Ascending aorta (tissue), 2 donors: ENCODE measurements around the gene SLC5A11. TPM values are rescaled to one million over a fixed set of nuclear protein-coding genes. Genes with fewer than 3 reads are reported as not detected.

Experiments
- DNase-seq, 2 donors: peaks; one replicate each; pipeline ENCODE4 v3.0.0-alpha.2; 2019; ENCODE audit warnings: low spot score in 2 of 2
- H3K27ac ChIP-seq, 2 donors: fragments of 200-600 bp; sonication (generic); one replicate each; pipeline ENCODE4 v1.5.1; 2016 to 2017; ENCODE audit warnings: mild to moderate bottlenecking in 1 of 2
- H3K27me3 ChIP-seq: fragments of 200-600 bp; sonication (generic); one replicate; pipeline ENCODE4 v1.5.1; 2017
- H3K36me3 ChIP-seq, 2 donors: fragments of 200-600 bp; sonication (generic); one replicate each; pipeline ENCODE4 v1.5.1; 2016
- H3K4me1 ChIP-seq, 2 donors: fragments of 200-600 bp; sonication (generic); one replicate each; pipeline ENCODE4 v1.5.1; 2016 to 2017; ENCODE audit warnings: mild to moderate bottlenecking in 1 of 2
- H3K4me3 ChIP-seq, 2 donors: fragments of 200-600 bp; sonication (generic); one replicate each; pipeline ENCODE4 v1.5.1; 2016 to 2017; ENCODE audit warnings: mild to moderate bottlenecking in 1 of 2
- H3K9me3 ChIP-seq, 2 donors: fragments of 200-600 bp; sonication (generic); one replicate each; pipeline ENCODE4 v1.5.1; 2016
- intact Hi-C: fragments of 100-400 bp; cut with DNase I; formaldehyde crosslinking; loops from one replicate; pipeline ENCODE4 v1.15.1; 2023
- total RNA-seq: library from RNA; depleted of rRNA; stranded (reverse); fragments of >200 nt; gene quantifications from one replicate; pipeline ENCODE4 v1.1.0, GENCODE V29; 2016
- TF ChIP-seq, protein P1 (sequence below), 3 experiments: fragments of 200-600 bp in 2 of 3; fragments of 450-650 bp in 1 of 3; sonication (generic) in 2 of 3; IDR thresholded peaks; one replicate each; pipeline ENCODE4 v1.5.1; 2016 to 2019; ENCODE audit warnings: antibody characterized with exemption in 3 of 3, mild to moderate bottlenecking in 1 of 3, moderate library complexity in 1 of 3

The SLC5A11 gene
- total RNA-seq, 1 donor from 2014 or later, result not detected

DNA sequence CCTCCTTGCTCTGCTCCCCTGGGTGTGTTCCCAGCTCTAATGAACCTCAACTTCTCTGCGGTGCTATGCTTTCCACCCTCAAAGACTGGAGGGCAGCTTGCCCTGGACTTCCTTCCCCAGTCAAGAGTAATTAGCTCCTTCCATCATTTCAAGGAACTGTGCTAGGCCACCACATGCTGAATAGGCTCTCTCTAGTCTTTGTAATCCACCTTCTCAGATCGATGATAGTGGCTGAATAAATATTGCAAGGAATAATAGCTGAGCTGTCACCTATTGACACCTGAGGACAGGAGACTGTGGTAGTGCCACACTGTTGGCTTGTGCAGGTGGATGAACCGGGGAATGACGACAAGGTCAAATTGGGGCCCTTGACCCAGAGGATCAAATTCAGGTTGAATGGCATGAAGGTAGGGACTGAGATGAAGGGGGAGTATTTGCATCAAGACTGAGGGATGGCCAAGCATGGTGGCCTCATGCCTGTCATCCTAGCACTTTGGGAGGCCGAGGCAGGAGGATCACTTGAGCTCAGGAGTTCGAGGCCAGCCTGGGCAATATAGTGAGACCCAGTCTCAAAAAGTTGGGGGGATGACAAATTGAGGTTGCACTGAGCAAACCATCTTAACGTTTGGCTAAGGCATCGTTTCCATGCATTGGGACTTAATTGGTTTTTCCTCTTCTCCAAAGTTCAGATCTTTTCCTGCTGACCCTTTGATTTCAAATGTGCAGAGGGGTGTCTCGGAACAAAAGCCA lies 18.8 kb upstream of the SLC5A11 start:
- Histone ChIP-seq H3K4me1 (no peaks in the 10 kb centered on the region), H3K27ac (no peak overlapping the region), H3K9me3 (no peaks in the 10 kb centered on the region), H3K36me3 (peaks cover 54 to 55% of the 10 kb centered on the region in 2 donors), H3K27me3 (no peaks in the 10 kb centered on the region), H3K4me3 (no peak overlapping the region)
- TF ChIP-seq, protein P1, sequence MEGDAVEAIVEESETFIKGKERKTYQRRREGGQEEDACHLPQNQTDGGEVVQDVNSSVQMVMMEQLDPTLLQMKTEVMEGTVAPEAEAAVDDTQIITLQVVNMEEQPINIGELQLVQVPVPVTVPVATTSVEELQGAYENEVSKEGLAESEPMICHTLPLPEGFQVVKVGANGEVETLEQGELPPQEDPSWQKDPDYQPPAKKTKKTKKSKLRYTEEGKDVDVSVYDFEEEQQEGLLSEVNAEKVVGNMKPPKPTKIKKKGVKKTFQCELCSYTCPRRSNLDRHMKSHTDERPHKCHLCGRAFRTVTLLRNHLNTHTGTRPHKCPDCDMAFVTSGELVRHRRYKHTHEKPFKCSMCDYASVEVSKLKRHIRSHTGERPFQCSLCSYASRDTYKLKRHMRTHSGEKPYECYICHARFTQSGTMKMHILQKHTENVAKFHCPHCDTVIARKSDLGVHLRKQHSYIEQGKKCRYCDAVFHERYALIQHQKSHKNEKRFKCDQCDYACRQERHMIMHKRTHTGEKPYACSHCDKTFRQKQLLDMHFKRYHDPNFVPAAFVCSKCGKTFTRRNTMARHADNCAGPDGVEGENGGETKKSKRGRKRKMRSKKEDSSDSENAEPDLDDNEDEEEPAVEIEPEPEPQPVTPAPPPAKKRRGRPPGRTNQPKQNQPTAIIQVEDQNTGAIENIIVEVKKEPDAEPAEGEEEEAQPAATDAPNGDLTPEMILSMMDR (IDR thresholded peaks at IDR 0.05), result no peak
- no peak for DNase-seq
- intact Hi-C loops, result no loop called here

- no peaks in the 10 kb centered on the region for H3K4me1 ChIP-seq
- no peak overlapping the region for H3K27ac ChIP-seq
- no peaks in the 10 kb centered on the region for H3K9me3 ChIP-seq
- no peak overlapping the region for H3K4me3 ChIP-seq
- TF ChIP-seq, protein P1 (IDR thresholded peaks at IDR 0.05), result no peak
- intact Hi-C loops, result no loop called here
- H3K36me3 ChIP-seq, result peaks cover 33 to 37% of the 10 kb centered on the region in 2 donors
- no peaks in the 10 kb centered on the region for H3K27me3 ChIP-seq
- DNase-seq, result no peak
These were observed 16.6 kb upstream of the SLC5A11 start for GRCh38 chr16:24829153-24829552.

DNA sequence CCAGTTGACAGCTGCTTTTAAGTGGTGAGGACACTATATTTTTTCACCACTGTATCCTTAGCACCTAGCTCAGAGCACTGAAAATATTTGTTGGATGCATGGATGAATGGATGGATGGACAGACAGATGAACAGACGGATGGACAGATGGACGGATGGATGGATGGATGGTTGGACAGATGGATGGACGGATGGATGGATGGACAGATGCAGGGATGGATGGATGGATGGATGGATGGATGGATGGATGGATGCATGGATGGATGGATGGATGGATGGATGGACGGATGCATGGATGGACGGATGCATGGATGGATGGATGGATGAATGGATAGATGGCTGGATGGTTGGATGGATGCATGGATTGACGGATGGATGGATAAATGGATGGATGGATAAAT lies 12.4 kb upstream of the SLC5A11 start:
- TF ChIP-seq, protein P1 (IDR thresholded peaks at IDR 0.05), result no peak

GRCh38 chr16:24834459-24835335 lies 11.1 kb upstream of the SLC5A11 start:
- intact Hi-C loops, result no loop called here
- DNase-seq, result no peak
- H3K4me3 ChIP-seq, result no peak overlapping the region
- H3K27ac ChIP-seq, result no peak overlapping the region
- H3K27me3 ChIP-seq, result no peaks in the 10 kb centered on the region
- H3K9me3 ChIP-seq, result no peaks in the 10 kb centered on the region
- TF ChIP-seq, protein P1 (IDR thresholded peaks at IDR 0.05), result peak in 1 of 3 experiments; percentile 47
- H3K4me1 ChIP-seq, result peaks cover 3 to 4% of the 10 kb centered on the region in 2 donors
- H3K36me3 ChIP-seq, result peaks cover 0 to 4% of the 10 kb centered on the region in 2 donors

More for the DNA sequence above, 12.4 kb upstream of the SLC5A11 start:
- Histone ChIP-seq H3K36me3 (peaks cover 5 to 12% of the 10 kb centered on the region in 2 donors), H3K9me3 (no peaks in the 10 kb centered on the region), H3K4me1 (no peaks in the 10 kb centered on the region), H3K27ac (no peak overlapping the region), H3K27me3 (no peaks in the 10 kb centered on the region), H3K4me3 (no peak overlapping the region)
- DNase-seq, result no peak
- intact Hi-C loops, result no loop called here

DNA sequence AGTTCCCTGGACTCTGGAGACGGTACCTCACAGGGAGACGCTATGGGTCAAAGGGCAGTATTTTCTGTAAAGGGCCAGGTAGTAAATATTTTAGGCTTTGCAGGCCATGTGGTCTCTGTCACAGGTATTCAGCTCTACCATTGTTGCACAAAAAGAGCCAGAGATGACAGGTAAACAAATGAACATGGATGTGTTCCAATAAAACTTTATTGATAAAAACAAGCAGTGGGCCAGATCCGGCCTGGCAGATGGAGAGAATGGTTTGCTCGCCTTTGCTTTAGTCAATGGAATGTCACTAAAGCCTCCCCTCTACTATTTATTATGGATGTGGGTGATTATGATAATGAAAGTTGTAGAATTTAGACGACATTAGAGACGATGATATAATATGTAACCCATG lies 8.9 kb upstream of the SLC5A11 start:
- Histone ChIP-seq H3K27me3 (no peaks in the 10 kb centered on the region), H3K27ac (no peak overlapping the region), H3K9me3 (no peaks in the 10 kb centered on the region), H3K4me1 (peaks cover 3 to 4% of the 10 kb centered on the region in 2 donors), H3K4me3 (no peak overlapping the region), H3K36me3 (peaks cover 0 to 4% of the 10 kb centered on the region in 2 donors)
- TF ChIP-seq, protein P1 (IDR thresholded peaks at IDR 0.05), result no peak
- intact Hi-C loops, result no loop called here
- no peak for DNase-seq
